ENCODE results near the gene MPC2.

MPC2 gene

DNA sequence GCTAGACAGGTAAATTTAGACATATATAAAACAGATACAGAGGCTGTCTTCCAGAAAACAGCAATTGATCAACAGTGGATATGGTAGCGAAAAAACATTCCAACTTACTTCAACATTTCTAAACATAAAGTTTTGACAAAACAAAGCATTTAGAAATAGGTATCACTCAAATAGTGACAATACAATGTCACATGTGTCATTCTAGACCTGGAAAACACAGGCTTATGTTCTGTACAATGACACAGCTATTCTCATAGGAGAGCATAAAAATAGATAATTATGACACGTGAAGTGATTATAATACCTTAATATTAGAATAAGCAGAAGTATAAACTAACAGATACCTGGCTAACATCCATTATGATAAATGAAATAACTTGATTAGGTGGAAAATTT, 8.4 kb downstream of the MPC2 start:
- DNase-seq (ENCODE audit: low read depth), result no peak
- TF ChIP-seq, protein P1, sequence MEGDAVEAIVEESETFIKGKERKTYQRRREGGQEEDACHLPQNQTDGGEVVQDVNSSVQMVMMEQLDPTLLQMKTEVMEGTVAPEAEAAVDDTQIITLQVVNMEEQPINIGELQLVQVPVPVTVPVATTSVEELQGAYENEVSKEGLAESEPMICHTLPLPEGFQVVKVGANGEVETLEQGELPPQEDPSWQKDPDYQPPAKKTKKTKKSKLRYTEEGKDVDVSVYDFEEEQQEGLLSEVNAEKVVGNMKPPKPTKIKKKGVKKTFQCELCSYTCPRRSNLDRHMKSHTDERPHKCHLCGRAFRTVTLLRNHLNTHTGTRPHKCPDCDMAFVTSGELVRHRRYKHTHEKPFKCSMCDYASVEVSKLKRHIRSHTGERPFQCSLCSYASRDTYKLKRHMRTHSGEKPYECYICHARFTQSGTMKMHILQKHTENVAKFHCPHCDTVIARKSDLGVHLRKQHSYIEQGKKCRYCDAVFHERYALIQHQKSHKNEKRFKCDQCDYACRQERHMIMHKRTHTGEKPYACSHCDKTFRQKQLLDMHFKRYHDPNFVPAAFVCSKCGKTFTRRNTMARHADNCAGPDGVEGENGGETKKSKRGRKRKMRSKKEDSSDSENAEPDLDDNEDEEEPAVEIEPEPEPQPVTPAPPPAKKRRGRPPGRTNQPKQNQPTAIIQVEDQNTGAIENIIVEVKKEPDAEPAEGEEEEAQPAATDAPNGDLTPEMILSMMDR (IDR thresholded peaks at IDR 0.05; ENCODE audit: control insufficient read depth, insufficient read depth, low read depth, low read length, missing control alignments), result no peak
- no peak overlapping the region for H3K4me3 ChIP-seq (ENCODE audit: control insufficient read depth, low read depth, low read length)

GRCh38 chr1:167927046-167927754, 9.7 kb downstream of the MPC2 start:
- no peak overlapping the region for H3K4me3 ChIP-seq (ENCODE audit: control insufficient read depth, low read depth, low read length)
- no peak for DNase-seq (ENCODE audit: low read depth)
- TF ChIP-seq, protein P1 (IDR thresholded peaks at IDR 0.05; ENCODE audit: control insufficient read depth, insufficient read depth, low read depth, low read length, missing control alignments), result no peak

- no peak overlapping the region for H3K4me3 ChIP-seq (ENCODE audit: control insufficient read depth, low read depth, low read length)
- TF ChIP-seq, protein P1 (IDR thresholded peaks at IDR 0.05; ENCODE audit: control insufficient read depth, insufficient read depth, low read depth, low read length, missing control alignments), result no peak
- DNase-seq (ENCODE audit: low read depth), result no peak
Observed at GRCh38 chr1:167926486-167926997, 10.3 kb downstream of the MPC2 start.

GRCh38 chr1:167924543-167925231, 12.2 kb downstream of the MPC2 start:
- no peak overlapping the region for H3K4me3 ChIP-seq (ENCODE audit: control insufficient read depth, low read depth, low read length)
- TF ChIP-seq, protein P1 (IDR thresholded peaks at IDR 0.05; ENCODE audit: control insufficient read depth, insufficient read depth, low read depth, low read length, missing control alignments), result no peak
- DNase-seq (ENCODE audit: low read depth), result no peak

DNA sequence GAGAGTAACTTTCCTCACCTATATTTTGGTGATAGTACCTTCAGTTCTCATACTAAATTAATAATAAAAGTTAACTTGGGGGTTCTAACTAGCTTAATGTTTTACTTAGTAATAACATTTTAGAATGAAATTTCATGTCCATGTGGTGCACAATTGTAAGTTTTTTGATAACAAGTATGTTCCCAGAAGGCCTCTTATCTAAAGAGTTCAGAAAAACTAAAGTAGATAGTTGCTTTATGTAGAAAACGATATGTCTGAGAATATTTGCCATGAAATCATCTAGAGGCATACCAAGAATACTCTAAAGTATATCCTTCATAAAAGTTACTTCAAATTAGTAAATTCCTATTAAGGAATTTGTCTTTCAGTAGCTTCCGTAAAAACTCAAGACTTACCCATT, 12.8 kb downstream of the MPC2 start:
- TF ChIP-seq, protein P1 (IDR thresholded peaks at IDR 0.05; ENCODE audit: control insufficient read depth, insufficient read depth, low read depth, low read length, missing control alignments), result no peak
- no peak overlapping the region for H3K4me3 ChIP-seq (ENCODE audit: control insufficient read depth, low read depth, low read length)
- DNase-seq (ENCODE audit: low read depth), result no peak

- TF ChIP-seq, protein P1 (IDR thresholded peaks at IDR 0.05; ENCODE audit: control insufficient read depth, insufficient read depth, low read depth, low read length, missing control alignments), result no peak
- H3K4me3 ChIP-seq (ENCODE audit: control insufficient read depth, low read depth, low read length), result no peak overlapping the region
- no peak for DNase-seq (ENCODE audit: low read depth)
Observed at GRCh38 chr1:167923324-167924056, 13.4 kb downstream of the MPC2 start.
